ENCODE measurements around the gene CDK11A. TPM values are rescaled to one million over a fixed set of nuclear protein-coding genes. Genes with fewer than 3 reads are reported as not detected.
"Not testable (repeated sequence)": the region's sequence is repeated elsewhere in the genome, so short reads cannot be mapped to it uniquely, and the experiment has no call there.

CDK11A gene
- total RNA-seq (2022): 43.8 and 54.0 TPM in 2 replicates
- percentile 83 among the genes with signal in this experiment for Bru-seq, nascent RNA
- BruChase-seq, experiment 1, labeled RNA remaining after a 6-hour chase: percentile 93 among the genes with signal in this experiment
- BruChase-seq, experiment 2, labeled RNA remaining after a 2-hour chase: percentile 90 among the genes with signal in this experiment
- long read RNA-seq, partial matches to known transcripts: 3 of 22 reads
- long read RNA-seq, other reads (novel, unspliced or antisense): 15 of 22 reads

DNA sequence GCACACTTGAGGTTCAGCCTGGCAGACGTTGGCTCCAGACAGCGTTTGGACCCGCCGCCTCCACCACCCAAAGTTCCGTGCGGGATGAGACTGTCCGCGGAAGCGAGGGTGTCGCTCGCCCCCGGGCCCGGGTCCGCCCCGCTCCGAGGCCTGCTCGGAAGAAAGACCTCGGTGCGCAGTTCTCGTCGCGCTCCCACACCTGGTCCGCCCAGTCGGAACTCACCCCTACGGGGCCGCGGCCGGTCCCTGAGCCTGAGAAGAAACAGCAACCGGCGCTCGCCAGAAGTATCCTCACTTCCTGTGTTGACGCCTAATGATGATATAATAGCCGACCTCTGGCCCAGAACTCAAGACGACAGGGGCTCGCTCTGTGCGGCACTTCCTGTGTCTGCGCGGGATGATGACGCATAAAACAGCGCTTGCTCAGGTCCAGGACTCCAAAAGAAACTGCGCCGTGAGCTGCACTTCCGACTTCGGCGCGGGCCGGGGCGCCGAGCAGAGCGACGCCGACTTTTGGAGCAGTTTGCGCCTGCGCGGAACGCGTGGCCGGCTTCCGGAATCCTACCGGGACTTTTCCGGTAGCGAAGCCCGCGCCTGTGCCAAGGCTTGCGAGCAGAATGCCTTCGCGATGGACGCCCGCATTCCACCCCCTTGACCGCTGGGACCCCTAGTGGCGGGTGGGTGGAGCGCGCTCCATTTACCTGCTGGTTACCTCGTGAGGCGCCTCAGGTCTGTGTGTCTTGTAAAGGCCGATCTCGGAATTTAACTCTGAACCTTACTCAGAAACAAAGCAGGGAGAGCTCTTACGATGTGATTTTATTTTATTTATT lies at the start of gene CDK11A:
TSS of gene CDK11A (minus strand) at position 323 of the 830 bp plus-strand sequence. CDS start 1,539 bp downstream, outside the sequence.
- intact Hi-C loops (cut with micrococcal nuclease); BruUV-seq (replicated peaks): not testable (repeated sequence)
- CTCF ChIA-PET: interaction anchor here (0.6 kb wide), 1 partner anchor 181 kb away, joined by 3 read pairs; no protein-coding TSS in a partner anchor

DNA sequence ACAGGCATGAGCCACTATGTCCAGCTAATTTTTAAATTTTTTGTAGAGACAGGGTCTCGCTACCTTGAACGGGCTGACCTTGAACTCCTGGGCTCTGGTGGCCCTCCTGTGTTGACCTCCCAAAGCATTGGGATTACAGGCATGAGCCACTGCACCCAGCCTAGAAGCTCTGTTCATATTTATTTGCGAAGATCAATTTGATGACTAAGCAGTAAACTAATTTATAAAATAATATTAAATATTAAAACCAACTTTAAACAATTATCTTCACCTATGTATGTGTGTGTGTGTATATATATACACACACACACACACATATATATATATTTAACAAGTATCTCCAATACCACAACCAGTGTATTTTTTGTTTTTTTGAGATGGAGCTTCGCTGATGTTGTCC lies 49.7 kb upstream of the CDK11A start:
- DNase-seq (ENCODE audit: unreplicated experiment): no peak
- CTCF ChIA-PET: interaction anchor here (0.9 kb wide), 1 partner anchor 16 kb away, joined by 4 read pairs; no protein-coding TSS in a partner anchor
- no peak overlapping the region for H3K27ac Mint-ChIP-seq (ENCODE audit: low read depth, unreplicated experiment)
- H3K4me3 Mint-ChIP-seq (ENCODE audit: unreplicated experiment): no peak overlapping the region
- TF ChIP-seq, protein P1, sequence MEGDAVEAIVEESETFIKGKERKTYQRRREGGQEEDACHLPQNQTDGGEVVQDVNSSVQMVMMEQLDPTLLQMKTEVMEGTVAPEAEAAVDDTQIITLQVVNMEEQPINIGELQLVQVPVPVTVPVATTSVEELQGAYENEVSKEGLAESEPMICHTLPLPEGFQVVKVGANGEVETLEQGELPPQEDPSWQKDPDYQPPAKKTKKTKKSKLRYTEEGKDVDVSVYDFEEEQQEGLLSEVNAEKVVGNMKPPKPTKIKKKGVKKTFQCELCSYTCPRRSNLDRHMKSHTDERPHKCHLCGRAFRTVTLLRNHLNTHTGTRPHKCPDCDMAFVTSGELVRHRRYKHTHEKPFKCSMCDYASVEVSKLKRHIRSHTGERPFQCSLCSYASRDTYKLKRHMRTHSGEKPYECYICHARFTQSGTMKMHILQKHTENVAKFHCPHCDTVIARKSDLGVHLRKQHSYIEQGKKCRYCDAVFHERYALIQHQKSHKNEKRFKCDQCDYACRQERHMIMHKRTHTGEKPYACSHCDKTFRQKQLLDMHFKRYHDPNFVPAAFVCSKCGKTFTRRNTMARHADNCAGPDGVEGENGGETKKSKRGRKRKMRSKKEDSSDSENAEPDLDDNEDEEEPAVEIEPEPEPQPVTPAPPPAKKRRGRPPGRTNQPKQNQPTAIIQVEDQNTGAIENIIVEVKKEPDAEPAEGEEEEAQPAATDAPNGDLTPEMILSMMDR (IDR thresholded peaks at IDR 0.05; ENCODE audit: unreplicated experiment): no peak
- no peaks in the 10 kb centered on the region for H3K27me3 Mint-ChIP-seq (ENCODE audit: insufficient read depth, unreplicated experiment)
- peaks cover 18% of the 10 kb centered on the region for H3K4me1 Mint-ChIP-seq (ENCODE audit: insufficient read depth, unreplicated experiment)
- POLR2A ChIA-PET: no interaction called here
- H3K9me3 Mint-ChIP-seq (ENCODE audit: unreplicated experiment): no peaks in the 10 kb centered on the region
- peaks cover 64% of the 10 kb centered on the region for H3K36me3 Mint-ChIP-seq (ENCODE audit: insufficient read depth, unreplicated experiment)
- intact Hi-C loops (cut with micrococcal nuclease): no loop called here
- BruUV-seq (replicated peaks): no TSS peak

More for the DNA sequence above, at the start of gene CDK11A:
- H3K9me3 Mint-ChIP-seq (ENCODE audit: unreplicated experiment); H3K4me1 Mint-ChIP-seq (ENCODE audit: insufficient read depth, unreplicated experiment); H3K27me3 Mint-ChIP-seq (ENCODE audit: insufficient read depth, unreplicated experiment): not testable (repeated sequence)
- Mint-ChIP-seq H3K27ac (ENCODE audit: low read depth, unreplicated experiment) (peak within 1 kb of the TSS; percentile 96), H3K4me3 (ENCODE audit: unreplicated experiment) (peak within 1 kb of the TSS; percentile 89), H3K36me3 (ENCODE audit: insufficient read depth, unreplicated experiment) (peaks cover 57% of the 10 kb centered on the region)
- POLR2A ChIA-PET: interaction anchor here (0.6 to 1.0 kb wide), 7 partner anchors 16 to 110 kb away, joined by 3 to 6 read pairs (median 4); partner anchors contain the start of gene MIB2
- peak; percentile 99 for DNase-seq (ENCODE audit: unreplicated experiment)

DNA sequence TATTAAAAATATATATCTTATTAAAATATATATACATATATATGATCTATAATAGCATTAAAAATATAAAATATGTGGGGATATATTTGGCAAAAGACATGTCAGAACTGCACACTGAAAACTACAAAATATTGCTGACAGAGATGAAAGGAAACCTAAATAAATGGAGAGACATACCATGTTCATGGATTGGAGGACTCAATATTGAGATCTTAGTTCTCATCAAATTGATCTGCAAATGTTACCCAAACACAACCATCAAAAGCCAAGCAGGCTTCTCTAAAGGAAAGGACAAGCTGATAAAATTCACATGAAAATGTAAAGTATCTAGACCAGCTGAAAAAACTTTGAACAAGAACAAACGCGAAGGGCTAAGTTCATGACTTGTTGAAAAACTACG lies 46.9 kb upstream of the CDK11A start:
- Mint-ChIP-seq H3K9me3 (ENCODE audit: unreplicated experiment) (no peaks in the 10 kb centered on the region), H3K36me3 (ENCODE audit: insufficient read depth, unreplicated experiment) (peaks cover 80% of the 10 kb centered on the region), H3K4me3 (ENCODE audit: unreplicated experiment) (no peak overlapping the region), H3K27me3 (ENCODE audit: insufficient read depth, unreplicated experiment) (no peaks in the 10 kb centered on the region), H3K27ac (ENCODE audit: low read depth, unreplicated experiment) (no peak overlapping the region), H3K4me1 (ENCODE audit: insufficient read depth, unreplicated experiment) (peaks cover 9% of the 10 kb centered on the region)
- TF ChIP-seq, protein P1 (IDR thresholded peaks at IDR 0.05; ENCODE audit: unreplicated experiment): no peak
- ChIA-PET CTCF (no interaction called here), POLR2A (no interaction called here)
- no peak for DNase-seq (ENCODE audit: unreplicated experiment)
- no TSS peak for BruUV-seq (replicated peaks)
- intact Hi-C loops (cut with micrococcal nuclease): no loop called here

DNA sequence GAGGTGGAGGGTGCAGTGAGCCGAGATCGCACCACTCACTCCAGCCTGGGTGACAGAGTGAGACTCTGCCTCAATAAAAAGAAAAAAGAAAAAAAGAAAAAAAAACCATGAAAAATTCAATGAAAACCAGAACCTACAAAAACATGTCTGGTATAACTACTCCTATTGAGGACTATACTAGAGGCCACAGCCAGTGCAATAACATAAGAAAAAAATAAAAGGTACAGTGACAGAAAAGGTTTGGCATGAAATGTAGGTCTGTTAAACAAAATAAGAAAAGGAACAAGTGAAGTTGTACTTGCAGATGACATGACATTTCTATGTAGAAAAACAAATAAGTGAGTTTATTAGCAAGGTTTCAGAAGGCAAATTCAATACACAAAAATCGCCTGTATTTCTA lies 45.9 kb upstream of the CDK11A start:
- Mint-ChIP-seq H3K27ac (ENCODE audit: low read depth, unreplicated experiment) (peak overlapping the region; percentile 31), H3K4me3 (ENCODE audit: unreplicated experiment) (no peak overlapping the region), H3K27me3 (ENCODE audit: insufficient read depth, unreplicated experiment) (no peaks in the 10 kb centered on the region), H3K9me3 (ENCODE audit: unreplicated experiment) (no peaks in the 10 kb centered on the region), H3K36me3 (ENCODE audit: insufficient read depth, unreplicated experiment) (peaks cover 87% of the 10 kb centered on the region), H3K4me1 (ENCODE audit: insufficient read depth, unreplicated experiment) (no peaks in the 10 kb centered on the region)
- TF ChIP-seq, protein P1 (IDR thresholded peaks at IDR 0.05; ENCODE audit: unreplicated experiment): no peak
- intact Hi-C loops (cut with micrococcal nuclease): no loop called here
- POLR2A ChIA-PET: no interaction called here
- no TSS peak for BruUV-seq (replicated peaks)
- CTCF ChIA-PET: interaction anchor here (1.1 kb wide), 1 partner anchor 9 kb away, joined by 3 read pairs; no protein-coding TSS in a partner anchor
- DNase-seq (ENCODE audit: unreplicated experiment): no peak

All from MCF 10A (cell line).